BLaER1 treated with 17β-estradiol and CSF1 and Interleukin-3, amounts not matched to agents 10 nM and 100 nM (cell line): ENCODE results near the gene C1D.

Source experiments
- H3K27ac ChIP-seq, 11 experiments: shearing (Covaris generic); formaldehyde crosslinking; 2 replicates each; pipeline ENCODE4 v1.8.1; 2022
- H3K27me3 ChIP-seq, 11 experiments: shearing (Covaris generic); formaldehyde crosslinking; 2 replicates each; pipeline ENCODE4 v1.8.1; 2022
- H3K36me3 ChIP-seq, 11 experiments: shearing (Covaris generic); formaldehyde crosslinking; 2 replicates each; pipeline ENCODE4 v1.8.1; 2022
- H3K4me1 ChIP-seq, 10 experiments: shearing (Covaris generic); formaldehyde crosslinking; 2 replicates each; pipeline ENCODE4 v1.8.1; 2022
- H3K4me2 ChIP-seq, 11 experiments: shearing (Covaris generic); formaldehyde crosslinking; 2 replicates each; pipeline ENCODE4 v1.8.1; 2022
- H3K4me3 ChIP-seq, 10 experiments: shearing (Covaris generic); formaldehyde crosslinking; 2 replicates each; pipeline ENCODE4 v1.8.1; 2022
- H3K9ac ChIP-seq, 11 experiments: shearing (Covaris generic); formaldehyde crosslinking; 2 replicates each; pipeline ENCODE4 v1.8.1; 2022
- H3K9me3 ChIP-seq, 11 experiments: shearing (Covaris generic); formaldehyde crosslinking; replicated peaks in 1 of 11; 2 replicates each; pipeline ENCODE4 v1.8.1; 2022
- H4K20me1 ChIP-seq, 11 experiments: shearing (Covaris generic); formaldehyde crosslinking; 2 replicates each; pipeline ENCODE4 v1.8.1; 2022
- Cebpa-rat ChIP-seq, 11 experiments: shearing (Covaris generic); IDR thresholded peaks; 2 replicates each; pipeline ENCODE4 v1.8.1; 2022

Gene C1D

GRCh38 chr2:68046642-68047240 is 16.1 kb downstream of the C1D start:
- no peak overlapping the region for H3K9ac ChIP-seq

GRCh38 chr2:68046224-68046623 is 16.6 kb downstream of the C1D start:
- H3K9ac ChIP-seq: no peak overlapping the region
- no peaks in the 10 kb centered on the region for H3K27me3 ChIP-seq
- H3K4me2 ChIP-seq: no peak overlapping the region
- H4K20me1 ChIP-seq: peaks cover 13 to 50% (median 32%) of the 10 kb centered on the region in 11 experiments; a peak in 19 of 22 replicates
- no peak for TF ChIP-seq Cebpa-rat (IDR thresholded peaks at IDR 0.05)
- no peak overlapping the region for H3K4me3 ChIP-seq
- no peaks in the 10 kb centered on the region for H3K9me3 ChIP-seq
- no peak overlapping the region for H3K27ac ChIP-seq
- peaks cover 14 to 61% (median 37%) of the 10 kb centered on the region in 11 experiments; a peak in 21 of 22 replicates for H3K36me3 ChIP-seq
- H3K4me1 ChIP-seq: 0 out of 20 replicates have a peak, but pooled peaks cover 0 to 4% (median 0%) of the 10 kb centered on the region in 10 experiments

More at GRCh38 chr2:68046642-68047240, 16.1 kb downstream of the C1D start:
- TF ChIP-seq Cebpa-rat (IDR thresholded peaks at IDR 0.05): no peak
- Histone ChIP-seq H3K4me1 (0 out of 20 replicates have a peak, but pooled peaks cover 0 to 4% (median 0%) of the 10 kb centered on the region in 10 experiments), H4K20me1 (peaks cover 17 to 55% (median 37%) of the 10 kb centered on the region in 11 experiments; a peak in 19 of 22 replicates), H3K27me3 (no peaks in the 10 kb centered on the region), H3K36me3 (peaks cover 14 to 61% (median 37%) of the 10 kb centered on the region in 11 experiments; a peak in 21 of 22 replicates), H3K27ac (no peak overlapping the region), H3K4me2 (no peak overlapping the region), H3K4me3 (no peak overlapping the region), H3K9me3 (no peaks in the 10 kb centered on the region)

GRCh38 chr2:68045342-68045741 is 17.5 kb downstream of the C1D start:
- Histone ChIP-seq H3K4me1 (no peaks in the 10 kb centered on the region), H3K4me2 (no peak overlapping the region), H3K9me3 (no peaks in the 10 kb centered on the region), H3K36me3 (peaks cover 14 to 56% (median 36%) of the 10 kb centered on the region in 11 experiments; a peak in 21 of 22 replicates), H3K27ac (no peak overlapping the region), H3K27me3 (no peaks in the 10 kb centered on the region), H3K9ac (no peak overlapping the region), H4K20me1 (peaks cover 5 to 41% (median 23%) of the 10 kb centered on the region in 11 experiments; a peak in 19 of 22 replicates), H3K4me3 (no peak overlapping the region)
- TF ChIP-seq Cebpa-rat (IDR thresholded peaks at IDR 0.05): no peak

- no peak overlapping the region for H3K4me3 ChIP-seq
- no peak overlapping the region for H3K9ac ChIP-seq
- peaks cover 14 to 62% (median 33%) of the 10 kb centered on the region in 11 experiments; a peak in 21 of 22 replicates for H3K36me3 ChIP-seq
- no peak overlapping the region for H3K4me2 ChIP-seq
- TF ChIP-seq Cebpa-rat (IDR thresholded peaks at IDR 0.05): no peak
- H3K9me3 ChIP-seq: no peaks in the 10 kb centered on the region
- H3K4me1 ChIP-seq: no peaks in the 10 kb centered on the region
- no peak overlapping the region for H3K27ac ChIP-seq
- H3K27me3 ChIP-seq: no peaks in the 10 kb centered on the region
- peaks cover 4 to 29% (median 15%) of the 10 kb centered on the region in 11 experiments; a peak in 18 of 22 replicates for H4K20me1 ChIP-seq
These were observed 18.7 kb downstream of the C1D start for GRCh38 chr2:68044099-68044498.

GRCh38 chr2:68043695-68044094 is 19.1 kb downstream of the C1D start:
- Histone ChIP-seq H3K4me3 (no peak overlapping the region), H3K4me1 (no peaks in the 10 kb centered on the region), H3K9ac (no peak overlapping the region), H4K20me1 (peaks cover 3 to 25% (median 11%) of the 10 kb centered on the region in 11 experiments; a peak in 18 of 22 replicates), H3K4me2 (no peak overlapping the region), H3K27ac (no peak overlapping the region), H3K36me3 (peaks cover 14 to 64% (median 33%) of the 10 kb centered on the region in 11 experiments; a peak in 21 of 22 replicates), H3K27me3 (no peaks in the 10 kb centered on the region), H3K9me3 (no peaks in the 10 kb centered on the region)
- no peak for TF ChIP-seq Cebpa-rat (IDR thresholded peaks at IDR 0.05)

- peaks cover 14 to 68% (median 33%) of the 10 kb centered on the region in 11 experiments for H3K36me3 ChIP-seq
- no peaks in the 10 kb centered on the region for H3K9me3 ChIP-seq
- TF ChIP-seq Cebpa-rat (IDR thresholded peaks at IDR 0.05): no peak
- no peaks in the 10 kb centered on the region for H3K27me3 ChIP-seq
- no peak overlapping the region for H3K4me3 ChIP-seq
- no peaks in the 10 kb centered on the region for H3K4me1 ChIP-seq
- no peak overlapping the region for H3K27ac ChIP-seq
- no peak overlapping the region for H3K9ac ChIP-seq
- peaks cover 0 to 18% (median 6%) of the 10 kb centered on the region in 11 experiments; a peak in 14 of 22 replicates for H4K20me1 ChIP-seq
- H3K4me2 ChIP-seq: no peak overlapping the region
These were observed 19.8 kb downstream of the C1D start for GRCh38 chr2:68043032-68043431.

- TF ChIP-seq Cebpa-rat (IDR thresholded peaks at IDR 0.05): no peak
- no peak overlapping the region for H3K4me2 ChIP-seq
These were observed 21.0 kb downstream of the C1D start for GRCh38 chr2:68041704-68042245.

GRCh38 chr2:68040078-68040477 is 22.7 kb downstream of the C1D start:
- Histone ChIP-seq H3K4me2 (no peak overlapping the region), H3K36me3 (peaks cover 12 to 48% (median 25%) of the 10 kb centered on the region in 11 experiments; a peak in 21 of 22 replicates), H3K9ac (no peak overlapping the region), H3K27me3 (no peaks in the 10 kb centered on the region), H4K20me1 (no peaks in the 10 kb centered on the region; a peak in 1 of 22 replicates), H3K4me3 (no peak overlapping the region), H3K9me3 (no peaks in the 10 kb centered on the region), H3K4me1 (no peaks in the 10 kb centered on the region), H3K27ac (no peak overlapping the region)
- TF ChIP-seq Cebpa-rat (IDR thresholded peaks at IDR 0.05): no peak

More at GRCh38 chr2:68041704-68042245, 21.0 kb downstream of the C1D start:
- Histone ChIP-seq H3K4me3 (no peak overlapping the region), H3K4me1 (no peaks in the 10 kb centered on the region), H3K36me3 (peaks cover 14 to 65% (median 32%) of the 10 kb centered on the region in 11 experiments), H3K9me3 (no peaks in the 10 kb centered on the region), H3K9ac (no peak overlapping the region), H4K20me1 (peaks cover 0 to 7% (median 0%) of the 10 kb centered on the region in 11 experiments; a peak in 6 of 22 replicates), H3K27me3 (no peaks in the 10 kb centered on the region), H3K27ac (no peak overlapping the region)

- H3K9ac ChIP-seq: no peak overlapping the region
- H3K4me3 ChIP-seq: no peak overlapping the region
- no peaks in the 10 kb centered on the region for H3K27me3 ChIP-seq
- no peaks in the 10 kb centered on the region for H3K4me1 ChIP-seq
- TF ChIP-seq Cebpa-rat (IDR thresholded peaks at IDR 0.05): no peak
- H3K27ac ChIP-seq: no peak overlapping the region
- H3K9me3 ChIP-seq: no peaks in the 10 kb centered on the region
- no peak overlapping the region for H3K4me2 ChIP-seq
- peaks cover 8 to 41% (median 18%) of the 10 kb centered on the region in 11 experiments; a peak in 21 of 22 replicates for H3K36me3 ChIP-seq
- no peaks in the 10 kb centered on the region; a peak in 1 of 22 replicates for H4K20me1 ChIP-seq
These were observed 23.5 kb downstream of the C1D start for GRCh38 chr2:68039317-68039716.
